ENCODE data around the gene CRTC3.

Gene CRTC3

DNA sequence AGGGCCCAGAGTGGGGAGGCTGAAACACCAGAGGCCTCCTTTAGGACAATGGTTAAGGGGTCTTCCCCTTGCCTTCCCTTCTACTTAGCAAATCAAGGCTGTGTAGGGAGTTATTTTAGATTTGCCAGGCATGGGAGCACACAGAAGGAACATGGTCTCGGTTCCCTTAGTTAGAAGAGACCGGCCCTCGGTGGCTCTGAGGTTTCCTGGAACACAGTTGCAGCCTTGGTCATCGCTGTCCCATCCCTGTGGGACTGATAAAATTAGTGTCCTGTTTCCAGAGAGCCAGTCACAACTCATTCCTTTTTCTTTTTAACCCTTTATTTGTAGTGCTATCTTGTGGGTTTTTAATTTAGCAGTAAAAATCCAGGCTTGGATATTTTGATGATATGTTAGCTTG lies 81.4 kb downstream of the CRTC3 start:
- Histone ChIP-seq H3K4me2 (ENCODE audit: low read depth, low read length, poor library complexity, severe bottlenecking) (no peak overlapping the region), H3K9ac (ENCODE audit: low read depth, low read length, poor library complexity, severe bottlenecking) (no peak overlapping the region), H4K20me1 (ENCODE audit: insufficient read depth, low read length, poor library complexity, severe bottlenecking) (no peaks in the 10 kb centered on the region), H3K36me3 (ENCODE audit: insufficient read depth, low read length) (peaks cover 10% of the 10 kb centered on the region; the same call in 1 of the 2 replicates), H3K79me2 (ENCODE audit: insufficient read depth, low read length) (no peaks in the 10 kb centered on the region), H2AFZ (ENCODE audit: low read length) (no peak overlapping the region), H3K9me2 (replicated peaks; ENCODE audit: low read depth, low read length) (no peaks in the 10 kb centered on the region), H3K4me1 (ENCODE audit: insufficient read depth, low read length, poor library complexity, severe bottlenecking) (peaks cover 7% of the 10 kb centered on the region), H3F3A (ENCODE audit: low read depth) (peaks cover 7% of the 10 kb centered on the region; the same call in 1 of the 2 replicates), H3K27me3 (ENCODE audit: insufficient read depth, low read length, poor library complexity, severe bottlenecking) (no peaks in the 10 kb centered on the region), H3K9me3 (ENCODE audit: insufficient read depth, low read depth, low read length) (no peaks in the 10 kb centered on the region), H3K4me3 (ENCODE audit: low read length, poor library complexity, severe bottlenecking) (no peak overlapping the region)
- no peak for TF ChIP-seq EZH2phosphoT487 (IDR thresholded peaks at IDR 0.05; ENCODE audit: borderline replicate concordance)
- TF ChIP-seq, protein P1, sequence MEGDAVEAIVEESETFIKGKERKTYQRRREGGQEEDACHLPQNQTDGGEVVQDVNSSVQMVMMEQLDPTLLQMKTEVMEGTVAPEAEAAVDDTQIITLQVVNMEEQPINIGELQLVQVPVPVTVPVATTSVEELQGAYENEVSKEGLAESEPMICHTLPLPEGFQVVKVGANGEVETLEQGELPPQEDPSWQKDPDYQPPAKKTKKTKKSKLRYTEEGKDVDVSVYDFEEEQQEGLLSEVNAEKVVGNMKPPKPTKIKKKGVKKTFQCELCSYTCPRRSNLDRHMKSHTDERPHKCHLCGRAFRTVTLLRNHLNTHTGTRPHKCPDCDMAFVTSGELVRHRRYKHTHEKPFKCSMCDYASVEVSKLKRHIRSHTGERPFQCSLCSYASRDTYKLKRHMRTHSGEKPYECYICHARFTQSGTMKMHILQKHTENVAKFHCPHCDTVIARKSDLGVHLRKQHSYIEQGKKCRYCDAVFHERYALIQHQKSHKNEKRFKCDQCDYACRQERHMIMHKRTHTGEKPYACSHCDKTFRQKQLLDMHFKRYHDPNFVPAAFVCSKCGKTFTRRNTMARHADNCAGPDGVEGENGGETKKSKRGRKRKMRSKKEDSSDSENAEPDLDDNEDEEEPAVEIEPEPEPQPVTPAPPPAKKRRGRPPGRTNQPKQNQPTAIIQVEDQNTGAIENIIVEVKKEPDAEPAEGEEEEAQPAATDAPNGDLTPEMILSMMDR (conservative IDR thresholded peaks at IDR 0.05; ENCODE audit: low read length), result no peak

DNA sequence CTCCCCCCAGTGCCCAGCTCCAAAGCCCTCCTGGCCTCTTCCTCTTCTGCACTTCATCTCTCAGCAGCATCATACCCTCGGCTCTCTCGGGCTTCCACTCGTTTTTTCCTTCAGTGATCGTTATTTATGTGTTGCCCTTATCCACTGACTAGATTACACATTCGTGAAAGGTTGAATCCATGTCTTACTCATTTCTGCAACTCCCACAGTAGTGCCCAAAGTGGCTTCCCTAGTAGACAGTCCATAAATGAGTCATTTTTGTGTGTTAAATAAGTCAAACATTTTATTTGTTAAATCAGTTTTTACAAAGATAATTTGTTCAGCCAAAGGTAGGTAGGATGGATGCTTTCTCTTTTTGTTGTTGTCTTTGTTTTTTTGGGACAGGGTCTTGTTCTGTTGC lies 87.4 kb downstream of the CRTC3 start:
- Histone ChIP-seq H3K27me3 (ENCODE audit: insufficient read depth, low read length, poor library complexity, severe bottlenecking) (no peaks in the 10 kb centered on the region), H3F3A (ENCODE audit: low read depth) (peaks cover 7% of the 10 kb centered on the region; the same call in 1 of the 2 replicates), H3K9me3 (ENCODE audit: insufficient read depth, low read depth, low read length) (no peaks in the 10 kb centered on the region), H3K36me3 (ENCODE audit: insufficient read depth, low read length) (peaks cover 15% of the 10 kb centered on the region; the same call in 1 of the 2 replicates), H4K20me1 (ENCODE audit: insufficient read depth, low read length, poor library complexity, severe bottlenecking) (no peaks in the 10 kb centered on the region), H3K4me3 (ENCODE audit: low read length, poor library complexity, severe bottlenecking) (no peak overlapping the region), H3K4me2 (ENCODE audit: low read depth, low read length, poor library complexity, severe bottlenecking) (no peak overlapping the region), H3K79me2 (ENCODE audit: insufficient read depth, low read length) (no peaks in the 10 kb centered on the region), H2AFZ (ENCODE audit: low read length) (no peak overlapping the region), H3K9me2 (replicated peaks; ENCODE audit: low read depth, low read length) (no peaks in the 10 kb centered on the region), H3K9ac (ENCODE audit: low read depth, low read length, poor library complexity, severe bottlenecking) (no peak overlapping the region), H3K4me1 (ENCODE audit: insufficient read depth, low read length, poor library complexity, severe bottlenecking) (peaks cover 26% of the 10 kb centered on the region)
- no peak for TF ChIP-seq EZH2phosphoT487 (IDR thresholded peaks at IDR 0.05; ENCODE audit: borderline replicate concordance)
- TF ChIP-seq, protein P1 (conservative IDR thresholded peaks at IDR 0.05; ENCODE audit: low read length), result no peak

DNA sequence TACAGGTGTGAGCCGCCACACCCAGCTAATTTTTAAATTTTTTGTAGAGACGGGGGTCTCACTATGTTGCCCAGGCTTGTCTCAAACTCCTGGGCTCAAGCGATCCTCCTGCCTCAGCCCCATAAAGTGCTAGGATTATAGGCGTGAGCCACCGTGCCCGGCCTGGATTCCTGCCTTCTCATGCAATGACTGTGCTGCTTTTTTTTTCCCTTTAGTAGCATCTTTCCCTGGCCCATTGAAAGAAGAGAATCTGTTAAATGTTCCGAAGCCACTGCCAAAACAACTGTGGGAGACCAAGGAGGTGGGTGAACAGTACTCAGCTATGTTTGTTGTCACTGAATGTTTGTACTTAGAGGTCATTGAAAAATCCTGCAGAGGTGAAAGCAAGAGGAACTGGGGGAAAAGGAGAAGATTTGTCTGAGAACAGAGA lies 88.0 kb downstream of the CRTC3 start:
- Histone ChIP-seq H3K79me2 (ENCODE audit: insufficient read depth, low read length) (no peaks in the 10 kb centered on the region), H2AFZ (ENCODE audit: low read length) (no peak overlapping the region), H3K4me1 (ENCODE audit: insufficient read depth, low read length, poor library complexity, severe bottlenecking) (peaks cover 26% of the 10 kb centered on the region), H3K36me3 (ENCODE audit: insufficient read depth, low read length) (peaks cover 10% of the 10 kb centered on the region; the same call in 1 of the 2 replicates), H3F3A (ENCODE audit: low read depth) (peaks cover 7% of the 10 kb centered on the region; the same call in 1 of the 2 replicates), H3K9me3 (ENCODE audit: insufficient read depth, low read depth, low read length) (no peaks in the 10 kb centered on the region), H3K4me3 (ENCODE audit: low read length, poor library complexity, severe bottlenecking) (no peak overlapping the region), H3K27me3 (ENCODE audit: insufficient read depth, low read length, poor library complexity, severe bottlenecking) (no peaks in the 10 kb centered on the region), H3K9me2 (replicated peaks; ENCODE audit: low read depth, low read length) (no peaks in the 10 kb centered on the region), H3K4me2 (ENCODE audit: low read depth, low read length, poor library complexity, severe bottlenecking) (no peak overlapping the region), H3K9ac (ENCODE audit: low read depth, low read length, poor library complexity, severe bottlenecking) (no peak overlapping the region), H4K20me1 (ENCODE audit: insufficient read depth, low read length, poor library complexity, severe bottlenecking) (no peaks in the 10 kb centered on the region)
- TF ChIP-seq EZH2phosphoT487 (IDR thresholded peaks at IDR 0.05; ENCODE audit: borderline replicate concordance), result no peak
- TF ChIP-seq, protein P1 (conservative IDR thresholded peaks at IDR 0.05; ENCODE audit: low read length), result no peak
